Activated CD4-positive, alpha-beta T cell treated with anti-CD3 and anti-CD28 coated beads, Interleukin-2, Interleukin-4, amounts not matched to agents 100 ng/mL and 50 ng/mL, durations not matched to agents 16 hours and 8 hours (primary cell): ENCODE results near the gene NR1H2.

Experiments
- DNase-seq: peaks from one replicate; pipeline ENCODE4 v3.0.0-alpha.2; 2020; ENCODE audit warnings: low spot score

Gene NR1H2

DNA sequence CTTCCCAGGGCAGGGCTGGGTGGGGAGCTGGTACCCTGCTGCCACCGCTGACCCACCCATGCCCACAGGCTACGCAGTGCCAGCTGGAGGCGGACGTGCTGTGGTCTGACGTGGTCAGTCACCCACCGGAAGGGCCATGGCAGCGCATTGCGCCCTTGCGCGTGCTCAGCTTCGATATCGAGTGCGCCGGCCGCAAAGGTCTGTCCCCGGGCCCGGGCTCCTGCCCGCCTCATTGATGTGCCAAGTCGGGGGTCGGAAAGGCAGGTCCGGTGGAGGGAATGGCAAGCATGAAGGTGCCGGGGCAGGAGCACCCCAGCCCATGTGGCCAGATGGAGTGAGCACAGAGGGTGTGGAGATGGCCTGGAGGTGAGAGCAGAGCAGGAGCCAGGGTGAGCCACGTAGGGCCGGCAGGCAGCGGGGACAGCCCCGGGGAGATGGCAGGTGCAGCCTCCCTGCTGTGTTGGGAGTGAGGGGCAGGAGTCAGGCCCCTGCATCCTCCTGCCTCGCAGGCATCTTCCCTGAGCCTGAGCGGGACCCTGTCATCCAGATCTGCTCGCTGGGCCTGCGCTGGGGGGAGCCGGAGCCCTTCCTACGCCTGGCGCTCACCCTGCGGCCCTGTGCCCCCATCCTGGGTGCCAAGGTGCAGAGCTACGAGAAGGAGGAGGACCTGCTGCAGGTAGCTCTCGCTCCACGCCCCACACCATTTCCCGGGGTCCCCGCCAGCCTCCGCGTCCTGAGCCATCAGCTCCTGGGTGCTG lies 26.5 kb downstream of the NR1H2 start:
- no peak for DNase-seq

DNA sequence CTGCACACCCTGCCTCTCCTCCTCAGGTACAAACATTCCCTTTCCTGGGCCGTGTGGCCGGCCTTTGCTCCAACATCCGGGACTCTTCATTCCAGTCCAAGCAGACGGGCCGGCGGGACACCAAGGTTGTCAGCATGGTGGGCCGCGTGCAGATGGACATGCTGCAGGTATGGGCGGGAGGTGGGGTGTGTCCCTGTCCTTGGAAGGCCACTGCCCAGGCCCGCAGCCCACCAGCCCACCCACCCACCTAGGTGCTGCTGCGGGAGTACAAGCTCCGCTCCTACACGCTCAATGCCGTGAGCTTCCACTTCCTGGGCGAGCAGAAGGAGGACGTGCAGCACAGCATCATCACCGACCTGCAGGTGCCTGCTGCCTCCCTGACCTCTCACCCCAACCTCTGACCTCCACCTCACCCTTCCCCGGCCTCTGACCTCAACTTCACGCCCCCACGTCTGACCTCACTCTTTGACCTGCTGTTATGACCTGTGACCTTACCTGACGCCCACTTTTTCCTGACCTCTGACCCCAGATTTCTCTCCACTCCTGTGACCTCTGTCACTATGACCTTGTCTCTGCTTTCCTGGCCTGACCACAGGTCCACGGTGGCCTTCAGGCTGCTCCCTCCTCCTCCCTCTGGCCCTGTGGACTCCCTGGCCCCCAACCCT lies 30.0 kb downstream of the NR1H2 start:
- no peak for DNase-seq

DNA sequence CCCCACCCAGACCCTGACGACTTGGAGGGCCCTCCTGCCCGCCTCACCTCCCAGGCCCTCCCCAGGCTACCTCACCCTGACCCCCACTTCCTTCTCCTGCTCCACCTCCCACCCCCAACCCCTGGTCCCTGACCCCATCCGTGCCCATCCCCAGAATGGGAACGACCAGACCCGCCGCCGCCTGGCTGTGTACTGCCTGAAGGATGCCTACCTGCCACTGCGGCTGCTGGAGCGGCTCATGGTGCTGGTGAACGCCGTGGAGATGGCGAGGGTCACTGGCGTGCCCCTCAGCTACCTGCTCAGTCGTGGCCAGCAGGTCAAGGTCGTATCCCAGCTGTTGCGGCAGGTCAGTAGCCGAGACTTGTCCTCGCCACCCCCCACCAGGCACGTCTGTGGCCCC lies 30.6 kb downstream of the NR1H2 start:
- no peak for DNase-seq

DNA sequence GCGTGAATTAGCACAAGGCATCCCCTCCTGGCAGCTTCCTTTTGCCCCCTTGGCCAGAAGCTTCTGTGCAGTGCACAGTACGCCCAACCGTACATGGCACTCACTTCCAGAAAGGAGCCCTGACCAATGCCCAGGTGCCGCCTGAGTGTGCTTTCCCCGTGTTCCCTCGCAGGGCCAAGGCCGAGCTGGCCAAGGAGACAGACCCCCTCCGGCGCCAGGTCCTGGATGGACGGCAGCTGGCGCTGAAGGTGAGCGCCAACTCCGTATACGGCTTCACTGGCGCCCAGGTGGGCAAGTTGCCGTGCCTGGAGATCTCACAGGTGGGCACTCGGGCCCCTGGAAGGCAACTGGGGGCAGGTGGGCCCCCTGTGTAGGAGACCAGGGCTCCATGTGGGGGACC lies 33.1 kb downstream of the NR1H2 start:
- no peak for DNase-seq

DNA sequence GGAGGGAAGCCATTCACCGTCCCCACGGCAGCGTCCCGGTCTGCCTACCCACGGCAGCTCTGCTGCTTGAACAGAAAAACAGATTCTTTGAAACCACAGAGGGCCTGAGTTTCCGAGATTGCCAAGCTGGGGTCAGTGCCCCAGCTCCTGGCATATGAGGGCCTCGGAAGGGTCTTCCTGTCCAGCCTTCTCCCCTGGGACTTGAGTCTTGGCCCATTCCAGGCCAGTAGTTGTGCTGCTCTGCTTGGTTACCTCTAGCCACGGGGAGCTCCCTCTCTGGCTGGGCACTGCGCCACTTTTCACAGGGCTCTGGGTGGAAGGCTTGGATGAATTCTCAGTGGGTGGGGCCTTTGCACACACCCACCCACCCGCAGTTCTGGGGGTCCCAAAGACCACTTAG lies 33.9 kb downstream of the NR1H2 start:
- DNase-seq: no peak

DNA sequence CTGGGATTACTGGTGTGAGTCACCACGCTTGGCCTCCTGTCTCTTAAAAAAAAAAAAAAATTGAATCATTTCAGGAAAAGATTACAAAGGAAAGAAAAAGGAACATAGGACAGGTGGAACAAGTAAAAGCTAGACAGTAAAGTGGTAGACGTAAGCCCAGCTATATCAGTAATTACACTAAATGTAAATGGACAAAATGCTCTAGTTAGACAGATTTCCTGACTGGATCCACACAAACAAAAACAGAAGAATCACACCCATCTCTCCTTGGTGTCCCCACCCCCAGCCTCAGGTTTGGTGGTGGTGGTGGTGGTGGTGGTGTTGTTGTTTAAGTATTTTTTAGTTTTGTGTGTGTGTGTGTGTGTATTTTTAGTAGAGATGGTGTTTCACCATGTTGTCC lies 36.2 kb downstream of the NR1H2 start:
- no peak for DNase-seq

DNA sequence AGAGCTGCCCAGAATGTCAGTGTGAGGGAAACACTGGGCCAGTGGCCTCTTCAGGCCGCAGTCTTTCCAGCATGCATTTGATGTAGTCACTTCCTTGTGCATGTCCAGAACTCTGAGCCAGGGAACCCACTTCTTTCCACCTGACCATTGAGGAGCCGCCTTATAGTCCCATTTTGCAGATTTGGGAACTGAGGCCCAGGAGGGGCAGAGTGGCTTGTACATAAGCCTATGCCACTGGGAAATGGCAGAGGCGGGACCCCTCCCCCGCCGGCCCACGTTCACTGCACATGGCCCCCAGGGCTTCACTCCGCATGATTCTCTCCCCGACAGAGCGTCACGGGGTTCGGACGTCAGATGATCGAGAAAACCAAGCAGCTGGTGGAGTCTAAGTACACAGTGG lies 36.8 kb downstream of the NR1H2 start:
- no peak for DNase-seq

DNA sequence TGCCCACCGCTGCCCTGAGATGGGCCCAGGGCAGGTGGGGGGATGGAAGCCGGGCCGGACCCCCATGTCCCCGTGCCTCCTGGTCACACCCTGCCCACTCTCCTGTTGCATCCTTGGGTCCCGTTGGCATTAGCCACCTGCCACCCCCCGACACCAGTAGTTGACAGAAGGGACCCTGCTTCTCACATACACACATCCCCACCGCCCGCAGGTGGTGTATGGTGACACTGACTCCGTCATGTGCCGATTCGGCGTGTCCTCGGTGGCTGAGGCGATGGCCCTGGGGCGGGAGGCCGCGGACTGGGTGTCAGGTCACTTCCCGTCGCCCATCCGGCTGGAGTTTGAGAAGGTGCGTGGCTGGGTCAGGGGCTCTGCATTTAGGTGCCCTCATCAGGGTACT lies 37.3 kb downstream of the NR1H2 start:
- no peak for DNase-seq

DNA sequence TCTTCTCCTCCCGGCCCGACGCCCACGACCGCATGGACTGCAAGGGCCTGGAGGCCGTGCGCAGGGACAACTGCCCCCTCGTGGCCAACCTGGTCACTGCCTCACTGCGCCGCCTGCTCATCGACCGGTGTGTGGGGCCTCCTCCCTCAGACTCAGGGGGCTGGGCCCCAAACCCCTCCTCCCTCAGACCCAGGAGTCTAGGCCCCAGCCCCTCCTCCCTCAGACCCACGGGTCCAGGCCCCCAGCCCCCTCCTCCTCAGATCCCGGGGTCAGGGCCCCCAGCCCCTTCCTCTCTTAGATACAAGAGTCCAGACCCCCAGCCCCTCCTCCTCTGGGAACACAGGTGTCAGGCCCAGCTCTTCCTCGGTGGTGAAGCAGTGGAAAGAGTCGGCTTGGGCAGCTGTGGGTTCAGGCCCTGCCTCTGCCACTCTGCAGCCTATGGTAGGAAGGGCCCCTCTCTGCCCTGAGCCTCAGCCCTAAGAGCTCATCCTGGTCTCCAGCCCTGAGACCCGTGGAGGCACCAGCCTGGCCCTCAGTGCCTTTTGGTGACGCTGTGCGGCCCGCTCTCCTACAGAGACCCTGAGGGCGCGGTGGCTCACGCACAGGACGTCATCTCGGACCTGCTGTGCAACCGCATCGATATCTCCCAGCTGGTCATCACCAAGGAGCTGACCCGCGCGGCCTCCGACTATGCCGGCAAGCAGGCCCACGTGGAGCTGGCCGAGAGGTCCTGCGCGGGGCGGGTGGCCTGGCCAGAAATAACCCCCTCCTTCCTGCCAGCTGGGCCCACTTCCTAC lies 38.8 kb downstream of the NR1H2 start:
- DNase-seq: peak; percentile 74

DNA sequence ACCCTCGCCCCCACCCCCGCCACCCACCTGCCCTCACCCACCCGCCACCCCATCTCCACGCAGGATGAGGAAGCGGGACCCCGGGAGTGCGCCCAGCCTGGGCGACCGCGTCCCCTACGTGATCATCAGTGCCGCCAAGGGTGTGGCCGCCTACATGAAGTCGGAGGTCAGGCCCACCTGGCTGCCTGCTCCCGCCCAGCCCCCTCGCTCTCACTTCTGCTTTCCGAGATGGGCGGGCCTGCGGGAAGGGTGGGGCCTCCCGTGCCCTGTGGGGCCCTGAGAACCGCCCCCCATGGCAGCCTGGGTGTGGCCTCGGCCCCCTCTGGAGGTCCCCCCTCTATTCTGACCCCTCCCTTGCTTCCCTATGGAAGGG lies 39.4 kb downstream of the NR1H2 start:
- DNase-seq: no peak

DNA sequence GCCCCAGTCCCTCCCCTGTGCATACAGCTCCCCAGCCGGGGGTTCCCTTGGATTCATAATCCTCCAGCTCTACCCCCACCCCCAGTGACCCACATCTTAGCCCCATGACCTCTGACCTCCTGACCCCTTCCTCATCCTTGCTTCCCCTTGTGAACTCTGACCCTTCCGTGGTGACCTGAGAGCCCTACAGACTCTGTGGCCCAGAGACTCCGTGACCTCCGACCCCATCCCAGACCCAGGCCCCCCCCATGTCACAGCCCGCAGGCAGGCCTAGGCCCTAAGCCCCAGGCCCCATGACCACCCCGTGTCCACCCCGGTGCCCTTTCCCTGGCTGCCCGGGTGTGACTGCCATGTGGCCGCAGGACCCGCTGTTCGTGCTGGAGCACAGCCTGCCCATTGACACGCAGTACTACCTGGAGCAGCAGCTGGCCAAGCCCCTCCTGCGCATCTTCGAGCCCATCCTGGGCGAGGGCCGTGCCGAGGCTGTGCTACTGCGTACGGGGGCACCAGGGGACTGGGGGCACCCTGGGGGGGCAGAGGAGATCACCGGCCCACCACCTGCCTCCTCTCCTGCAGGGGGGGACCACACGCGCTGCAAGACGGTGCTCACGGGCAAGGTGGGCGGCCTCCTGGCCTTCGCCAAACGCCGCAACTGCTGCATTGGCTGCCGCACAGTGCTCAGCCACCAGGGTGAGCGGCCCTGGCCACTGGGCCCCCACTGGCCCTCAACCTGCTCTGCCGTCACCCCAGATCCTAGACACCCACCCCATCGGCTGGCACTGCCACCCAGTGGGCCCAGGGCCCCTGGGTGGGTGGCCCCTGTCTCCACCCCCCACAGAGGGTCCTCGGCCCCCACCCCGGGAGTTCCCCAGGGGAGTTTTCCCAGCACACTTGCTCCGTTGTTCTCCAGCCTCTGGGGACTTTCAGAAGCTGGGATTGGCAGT lies 40.0 kb downstream of the NR1H2 start:
- no peak for DNase-seq

DNA sequence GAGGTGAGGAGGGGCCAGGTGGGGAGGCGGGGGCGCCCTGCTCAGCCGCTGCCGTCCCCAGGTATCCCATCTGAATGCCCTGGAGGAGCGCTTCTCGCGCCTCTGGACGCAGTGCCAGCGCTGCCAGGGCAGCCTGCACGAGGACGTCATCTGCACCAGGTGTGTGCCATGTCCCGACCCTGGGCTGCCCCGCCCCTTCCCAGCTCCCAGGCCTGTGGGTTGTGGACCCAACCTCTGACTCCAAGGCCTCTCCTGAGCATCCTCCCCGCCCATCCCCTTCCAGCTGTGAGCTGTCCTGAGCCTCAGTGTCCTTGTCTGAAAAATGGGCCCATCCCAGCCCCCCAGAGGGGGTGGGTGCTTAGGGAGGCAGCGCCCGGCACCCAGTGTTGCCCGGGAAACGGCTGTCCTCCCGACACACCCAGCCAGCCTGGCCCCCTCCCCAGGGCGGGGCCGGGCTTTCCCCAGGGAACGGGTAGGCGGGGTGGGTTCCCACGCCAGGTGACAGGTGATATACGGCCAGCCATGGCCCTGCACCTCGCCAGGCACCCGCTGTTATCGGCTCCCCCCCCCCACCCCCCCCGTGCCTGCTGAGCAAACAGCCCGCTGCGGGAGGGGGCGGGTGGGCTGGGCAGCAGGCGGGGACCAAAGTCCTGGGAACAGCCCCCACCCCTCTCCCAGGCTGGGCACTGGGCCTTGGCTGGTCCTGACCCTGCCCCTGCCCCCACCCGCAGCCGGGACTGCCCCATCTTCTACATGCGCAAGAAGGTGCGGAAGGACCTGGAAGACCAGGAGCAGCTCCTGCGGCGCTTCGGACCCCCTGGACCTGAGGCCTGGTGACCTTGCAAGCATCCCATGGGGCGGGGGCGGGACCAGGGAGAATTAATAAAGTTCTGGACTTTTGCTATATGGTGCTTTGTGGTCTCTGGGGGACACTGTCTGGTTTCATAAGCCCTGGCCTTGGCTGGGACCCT lies 41.1 kb downstream of the NR1H2 start:
- no peak for DNase-seq

DNA sequence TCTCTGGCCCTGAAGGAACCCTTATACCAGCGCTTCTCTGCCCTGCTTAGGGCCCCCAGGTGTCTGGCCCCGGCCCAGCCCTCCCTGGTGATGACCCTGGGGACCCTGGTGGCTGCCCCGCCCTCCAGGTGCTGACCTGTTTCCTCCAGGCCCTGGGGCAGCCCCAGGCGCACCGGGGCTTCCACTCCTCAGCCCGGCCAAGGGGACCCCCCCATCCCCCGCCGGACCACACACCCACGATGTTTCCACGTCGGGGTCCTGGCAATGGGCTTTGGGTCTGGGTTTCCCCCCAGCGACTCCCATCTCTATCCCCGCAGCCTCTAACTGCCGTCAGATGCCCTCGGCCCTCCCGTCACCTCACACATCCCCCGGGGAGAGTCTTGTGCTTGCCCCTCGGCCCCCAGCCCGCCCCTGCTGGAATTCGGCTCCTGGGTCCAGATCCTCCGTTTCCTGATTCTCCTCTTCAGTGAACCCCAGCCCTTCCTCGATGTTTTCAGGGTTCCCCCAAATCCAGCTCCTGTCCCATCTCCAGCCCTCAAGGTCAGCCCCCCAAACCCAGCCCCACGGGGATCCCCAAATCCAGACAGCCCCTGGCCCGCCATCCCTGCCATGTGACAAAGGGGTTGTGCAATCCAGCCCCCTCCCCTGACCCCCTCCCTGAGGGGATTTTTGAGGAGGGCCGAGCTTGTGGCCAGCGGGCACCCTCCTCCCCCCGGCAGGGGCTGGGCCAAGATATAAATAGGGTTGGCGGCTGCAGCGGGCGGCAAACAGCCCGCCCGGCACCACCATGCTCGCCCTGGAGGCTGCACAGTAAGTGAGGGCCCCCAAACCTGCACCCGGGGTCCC lies 42.1 kb downstream of the NR1H2 start, which contains the start of gene SPIB:
TSS of gene SPIB (plus strand) at position 763 of the 846 bp plus-strand sequence. CDS start at position 788, 25 bp downstream.
- no peak for DNase-seq

DNA sequence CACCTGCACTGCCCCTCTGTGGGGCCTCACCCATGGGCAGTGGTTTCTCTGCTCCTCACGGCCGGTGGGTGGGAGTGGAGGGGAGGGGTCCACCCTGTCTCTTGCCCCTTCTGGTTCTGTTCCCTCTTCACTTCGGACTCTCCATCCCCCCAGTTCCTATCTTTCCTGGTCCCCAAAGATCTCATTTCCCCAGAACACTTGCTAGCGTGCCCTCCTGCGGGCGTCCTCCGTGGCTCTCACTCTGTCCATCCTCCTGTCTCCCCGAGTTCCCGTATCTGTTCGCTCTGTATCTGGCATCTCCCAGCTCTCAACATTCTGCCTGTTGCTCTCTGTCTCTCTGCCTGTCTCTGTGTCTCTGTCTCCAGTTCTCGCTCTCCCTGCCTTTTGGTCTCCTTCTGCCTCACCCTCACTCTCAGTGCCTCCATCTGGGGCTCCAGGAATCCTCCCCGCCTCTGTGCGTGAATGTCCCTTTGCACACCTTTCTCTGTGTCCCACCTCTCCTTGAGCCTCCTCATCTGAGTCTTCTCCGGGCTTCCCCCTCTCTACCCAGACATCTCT lies 42.8 kb downstream of the NR1H2 start:
- no peak for DNase-seq

DNA sequence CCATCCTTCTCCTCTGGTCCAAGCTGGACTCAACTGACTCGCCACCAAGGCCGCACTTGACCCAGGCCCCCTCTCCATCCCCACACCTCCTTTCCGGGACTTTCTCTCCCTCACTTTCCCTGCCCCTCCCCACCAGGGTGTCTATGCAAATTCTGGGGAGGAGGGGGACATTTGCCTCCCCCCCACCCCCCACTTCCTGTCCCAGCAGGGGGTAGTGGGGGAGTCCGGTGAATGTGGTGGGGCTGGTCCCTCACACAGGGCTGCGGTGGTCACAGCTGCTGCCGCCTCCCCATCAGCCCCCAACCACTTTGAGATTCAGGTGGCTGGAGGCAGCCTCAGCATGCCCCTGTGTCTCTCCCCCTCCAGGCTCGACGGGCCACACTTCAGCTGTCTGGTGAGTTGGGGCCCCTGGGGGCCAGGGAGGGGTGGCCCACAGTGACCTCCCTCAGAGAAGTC lies 43.4 kb downstream of the NR1H2 start:
- DNase-seq: no peak

DNA sequence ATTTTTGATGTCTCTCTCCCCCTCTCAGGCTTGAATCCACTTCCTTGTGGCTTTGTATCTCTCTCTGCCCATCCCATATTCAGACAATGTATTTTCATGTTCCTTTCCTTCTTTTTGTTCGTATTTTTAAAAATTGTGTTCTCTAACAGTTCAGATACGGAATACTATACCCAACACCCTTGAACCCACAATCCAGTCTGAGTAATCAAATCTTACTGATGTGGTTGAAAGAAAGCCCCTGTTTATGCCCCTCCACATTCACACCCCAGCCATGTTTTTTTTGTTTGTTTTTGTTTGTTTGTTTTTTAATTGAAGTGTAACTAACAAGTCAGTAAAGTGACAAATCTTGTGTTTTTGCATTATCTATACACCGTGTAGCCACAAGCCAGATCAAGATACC lies 43.9 kb downstream of the NR1H2 start:
- no peak for DNase-seq

DNA sequence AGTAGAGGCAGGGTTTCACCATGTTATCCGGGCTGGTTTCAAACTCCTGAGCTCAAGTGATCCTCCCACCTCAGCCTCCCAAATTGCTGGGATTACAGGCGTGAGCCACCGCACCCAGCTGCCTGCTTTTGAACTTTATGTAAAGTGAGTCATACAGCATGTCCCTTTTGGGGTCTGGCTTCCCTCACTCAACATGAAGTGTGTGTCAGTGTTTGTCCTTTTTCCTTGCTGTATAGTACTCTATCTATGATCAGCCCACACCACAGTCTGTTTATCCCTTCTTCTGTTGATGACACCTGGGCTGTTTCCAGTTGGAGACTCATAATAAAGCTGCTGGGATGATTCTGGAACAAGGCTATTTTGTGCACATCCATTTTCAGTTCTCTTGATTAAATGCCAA lies 44.6 kb downstream of the NR1H2 start:
- DNase-seq: no peak

DNA sequence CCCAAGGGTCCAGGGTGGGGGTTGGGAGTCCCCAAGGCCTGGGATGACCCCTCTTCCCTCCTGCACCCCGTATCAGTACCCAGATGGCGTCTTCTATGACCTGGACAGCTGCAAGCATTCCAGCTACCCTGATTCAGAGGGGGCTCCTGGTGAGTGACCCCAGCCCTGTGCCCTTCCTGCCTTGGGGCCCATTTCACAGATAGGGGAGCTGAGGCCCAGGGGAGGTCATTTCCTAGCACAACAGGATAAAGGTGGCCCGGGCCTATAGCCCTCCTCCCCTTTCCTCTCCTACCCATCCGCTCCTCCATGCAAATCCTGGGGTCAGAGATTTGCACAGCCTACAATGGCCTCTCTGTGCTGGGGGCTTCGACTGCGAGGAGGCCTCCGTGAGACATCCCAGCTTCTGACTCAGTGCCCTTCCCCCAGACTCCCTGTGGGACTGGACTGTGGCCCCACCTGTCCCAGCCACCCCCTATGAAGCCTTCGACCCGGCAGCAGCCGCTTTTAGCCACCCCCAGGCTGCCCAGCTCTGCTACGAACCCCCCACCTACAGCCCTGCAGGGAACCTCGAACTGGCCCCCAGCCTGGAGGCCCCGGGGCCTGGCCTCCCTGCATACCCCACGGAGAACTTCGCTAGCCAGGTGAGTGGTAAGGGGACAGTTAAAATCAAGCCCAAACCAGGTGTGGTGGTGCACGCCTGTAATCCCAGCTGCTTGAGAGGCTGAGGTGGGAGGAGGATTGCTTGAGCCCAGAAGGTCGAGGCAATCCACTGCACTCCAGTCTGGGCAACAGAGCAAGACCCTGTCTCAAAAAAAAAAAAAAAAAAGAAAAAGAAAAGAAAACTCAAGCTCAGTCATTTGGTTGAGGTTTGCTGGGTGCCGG lies 46.4 kb downstream of the NR1H2 start:
- no peak for DNase-seq
